Cardiac muscle cell (in vitro differentiated cells and primary cell): Measurements from ENCODE around the gene SCGB1C1. TPM values are rescaled to one million over a fixed set of nuclear protein-coding genes. Genes with fewer than 3 reads are reported as not detected.

Source experiments
- DNase-seq, 2 donors: peaks; one replicate each; pipeline versions ENCODE4 v3.0.0 to v3.0.0-alpha.2; 2010 to 2017; ENCODE audit warnings: low read depth in 1 of 2, low spot score in 1 of 2
- H3K27ac ChIP-seq: fragments of 200-600 bp; sonication (generic); 2 replicates; pipeline ENCODE4 v1.5.1; 2016
- H3K27me3 ChIP-seq: fragments of 200-600 bp; sonication (generic); 2 replicates; pipeline ENCODE4 v1.6.0; 2016; ENCODE audit warnings: control low read depth
- H3K36me3 ChIP-seq: fragments of 200-600 bp; sonication (generic); 2 replicates; pipeline ENCODE4 v1.5.1; 2016; ENCODE audit warnings: control low read depth
- H3K4me1 ChIP-seq: fragments of 200-600 bp; sonication (generic); 2 replicates; pipeline ENCODE4 v1.8.1; 2017; ENCODE audit warnings: low read depth, mild to moderate bottlenecking, mixed run types
- H3K4me3 ChIP-seq: fragments of 200-600 bp; sonication (generic); 2 replicates; pipeline ENCODE4 v1.5.1; 2016; ENCODE audit warnings: mild to moderate bottlenecking
- H3K9me3 ChIP-seq: fragments of 200-600 bp; sonication (generic); 2 replicates; pipeline ENCODE4 v1.5.1; 2017; ENCODE audit warnings: low read depth, mild to moderate bottlenecking, control low read depth
- polyA plus RNA-seq: library from polyadenylated mRNA; unstranded; fragments of >200 nt; fragmentation: Nextera tagmentation; extraction: Ambion mirVana; gene quantifications from 2 replicates; pipeline ENCODE4 v1.2.1, GENCODE V29; 2016
- total RNA-seq: library from RNA; depleted of rRNA; stranded (reverse); fragments of >200 nt; gene quantifications from 2 replicates; pipeline ENCODE4 v1.2.3, GENCODE V29; 2016
- TF ChIP-seq, protein P1 (sequence below): IDR thresholded peaks from 2 replicates; pipeline ENCODE4 v1.5.1; 2012; ENCODE audit warnings: low read depth, mild to moderate bottlenecking, low read length

The SCGB1C1 gene
- total and polyA plus RNA-seq, 2 experiments from 2014 or later: not detected

DNA sequence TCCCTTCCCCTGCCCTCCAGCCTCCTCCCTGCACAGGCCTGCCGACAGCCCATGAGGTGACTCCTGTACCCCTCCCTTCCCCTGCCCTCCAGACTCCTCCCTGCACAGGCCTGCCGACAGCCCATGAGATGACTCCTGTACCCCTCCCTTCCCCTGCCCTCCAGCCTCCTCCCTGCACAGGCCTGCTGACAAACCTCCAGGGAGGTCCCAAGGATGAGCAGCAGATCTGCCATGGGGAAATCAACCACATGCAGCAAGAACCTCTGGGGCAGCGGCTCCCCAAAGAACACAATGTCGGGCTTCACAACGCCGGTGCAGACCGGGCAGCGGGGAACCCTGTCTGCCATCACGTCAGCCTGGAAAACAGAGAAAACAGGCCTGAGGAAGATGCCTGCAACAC, 31.0 kb downstream of the SCGB1C1 start:
- no peak for DNase-seq
- Histone ChIP-seq H3K27ac (no peak overlapping the region), H3K36me3 (peaks cover 5% of the 10 kb centered on the region), H3K4me1 (no peaks in the 10 kb centered on the region), H3K27me3 (no peaks in the 10 kb centered on the region), H3K4me3 (no peak overlapping the region), H3K9me3 (no peaks in the 10 kb centered on the region)
- TF ChIP-seq, protein P1, sequence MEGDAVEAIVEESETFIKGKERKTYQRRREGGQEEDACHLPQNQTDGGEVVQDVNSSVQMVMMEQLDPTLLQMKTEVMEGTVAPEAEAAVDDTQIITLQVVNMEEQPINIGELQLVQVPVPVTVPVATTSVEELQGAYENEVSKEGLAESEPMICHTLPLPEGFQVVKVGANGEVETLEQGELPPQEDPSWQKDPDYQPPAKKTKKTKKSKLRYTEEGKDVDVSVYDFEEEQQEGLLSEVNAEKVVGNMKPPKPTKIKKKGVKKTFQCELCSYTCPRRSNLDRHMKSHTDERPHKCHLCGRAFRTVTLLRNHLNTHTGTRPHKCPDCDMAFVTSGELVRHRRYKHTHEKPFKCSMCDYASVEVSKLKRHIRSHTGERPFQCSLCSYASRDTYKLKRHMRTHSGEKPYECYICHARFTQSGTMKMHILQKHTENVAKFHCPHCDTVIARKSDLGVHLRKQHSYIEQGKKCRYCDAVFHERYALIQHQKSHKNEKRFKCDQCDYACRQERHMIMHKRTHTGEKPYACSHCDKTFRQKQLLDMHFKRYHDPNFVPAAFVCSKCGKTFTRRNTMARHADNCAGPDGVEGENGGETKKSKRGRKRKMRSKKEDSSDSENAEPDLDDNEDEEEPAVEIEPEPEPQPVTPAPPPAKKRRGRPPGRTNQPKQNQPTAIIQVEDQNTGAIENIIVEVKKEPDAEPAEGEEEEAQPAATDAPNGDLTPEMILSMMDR: no peak

GRCh38 chr11:224424-224823, 31.5 kb downstream of the SCGB1C1 start:
- H3K4me3 ChIP-seq: no peak overlapping the region
- H3K36me3 ChIP-seq: peaks cover 5% of the 10 kb centered on the region
- TF ChIP-seq, protein P1: no peak
- H3K27ac ChIP-seq: no peak overlapping the region
- no peak for DNase-seq
- no peaks in the 10 kb centered on the region for H3K27me3 ChIP-seq
- H3K4me1 ChIP-seq: no peaks in the 10 kb centered on the region
- no peaks in the 10 kb centered on the region for H3K9me3 ChIP-seq

- no peak overlapping the region for H3K4me3 ChIP-seq
- no peaks in the 10 kb centered on the region for H3K4me1 ChIP-seq
- TF ChIP-seq, protein P1: no peak
- H3K36me3 ChIP-seq: peaks cover 5% of the 10 kb centered on the region
- no peaks in the 10 kb centered on the region for H3K27me3 ChIP-seq
- no peak overlapping the region for H3K27ac ChIP-seq
- no peaks in the 10 kb centered on the region for H3K9me3 ChIP-seq
- DNase-seq: peak in 1 of 2 donors; percentile 25
Observed at GRCh38 chr11:225734-226453, 33.0 kb downstream of the SCGB1C1 start.

GRCh38 chr11:227824-228379, 35.0 kb downstream of the SCGB1C1 start:
- TF ChIP-seq, protein P1: no peak
- Histone ChIP-seq H3K9me3 (no peaks in the 10 kb centered on the region), H3K36me3 (peaks cover 5% of the 10 kb centered on the region), H3K27ac (no peak overlapping the region), H3K27me3 (no peaks in the 10 kb centered on the region), H3K4me1 (no peaks in the 10 kb centered on the region), H3K4me3 (no peak overlapping the region)
- DNase-seq: no peak

GRCh38 chr11:230431-230830, 37.6 kb downstream of the SCGB1C1 start:
- DNase-seq: no peak
- Histone ChIP-seq H3K36me3 (peaks cover 5% of the 10 kb centered on the region), H3K27me3 (no peaks in the 10 kb centered on the region), H3K9me3 (no peaks in the 10 kb centered on the region), H3K4me1 (peaks cover 3% of the 10 kb centered on the region), H3K4me3 (no peak overlapping the region), H3K27ac (no peak overlapping the region)
- TF ChIP-seq, protein P1: no peak
